DMS 273 (cell line): ENCODE data around the gene RPGRIP1L.
"Not testable (repeated sequence)": the region's sequence is repeated elsewhere in the genome, so short reads cannot be mapped to it uniquely, and the experiment has no call there.

ENCODE experiments used
- DNase-seq: peaks from one replicate; lab custom pipeline; 2025; ENCODE audit not compliant: unreplicated experiment; lab: John Stamatoyannopoulos, UW

RPGRIP1L gene

DNA sequence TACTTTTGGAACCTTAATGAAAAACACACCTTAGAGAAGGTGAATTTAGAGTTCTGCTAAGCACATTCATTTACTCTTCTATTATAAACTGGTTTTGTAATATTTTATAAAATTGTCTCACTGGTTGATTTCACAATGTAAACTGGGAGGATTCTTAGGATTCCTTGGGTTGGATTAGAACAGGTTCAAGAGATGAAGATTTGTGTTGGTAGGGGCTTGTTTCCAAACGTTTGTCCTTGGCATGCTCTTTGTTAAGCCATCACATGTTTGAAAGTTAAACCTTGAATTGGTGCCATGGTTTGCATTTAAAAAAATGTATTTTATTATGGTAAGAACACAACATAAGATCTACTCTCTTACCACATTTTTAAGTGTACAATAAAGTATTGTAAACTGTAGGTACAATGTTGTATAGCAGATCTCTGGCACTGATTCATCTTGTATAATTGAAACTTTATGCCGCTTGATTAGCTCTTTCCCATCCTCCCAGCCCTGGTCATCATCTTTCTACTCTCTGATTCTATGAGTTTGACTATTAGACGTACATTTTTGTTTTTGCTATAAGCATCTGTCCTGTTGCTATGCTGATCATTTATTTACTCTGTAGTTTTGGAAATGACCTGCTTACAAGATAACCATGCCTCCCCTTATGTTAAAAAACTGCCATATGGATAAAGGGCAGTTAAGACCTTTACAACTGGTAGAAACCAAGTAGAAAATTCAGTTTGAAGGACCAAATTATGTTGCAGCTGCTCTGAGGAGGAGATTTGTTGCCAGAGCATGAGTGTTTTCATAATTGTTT, 9.9 kb upstream of the RPGRIP1L start:
- peak; percentile 69 for DNase-seq

- DNase-seq: no peak
Measured at GRCh38 chr16:53712065-53712464, 8.4 kb upstream of the RPGRIP1L start.

- no peak for DNase-seq
Measured at GRCh38 chr16:53711390-53711789, 7.7 kb upstream of the RPGRIP1L start.

DNA sequence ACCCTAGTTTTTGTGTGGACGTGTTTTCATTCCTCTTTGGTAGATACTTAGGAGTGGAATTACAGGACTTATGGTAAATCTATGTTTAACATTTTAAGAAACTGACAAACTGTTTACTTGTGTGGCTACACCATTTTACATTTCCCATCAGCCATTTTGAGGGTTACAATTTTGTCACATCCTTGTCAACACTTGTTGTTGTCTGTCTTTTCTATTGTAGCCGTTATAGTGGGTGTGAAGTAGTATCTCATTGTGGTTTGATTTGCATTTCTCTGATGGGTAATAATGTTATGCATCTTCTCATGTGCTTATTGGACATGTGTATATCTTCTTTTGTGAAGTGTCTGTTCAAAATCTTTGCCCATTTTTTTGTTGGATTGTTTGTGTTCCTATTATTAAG, 4.8 kb upstream of the RPGRIP1L start:
- no peak for DNase-seq

DNA sequence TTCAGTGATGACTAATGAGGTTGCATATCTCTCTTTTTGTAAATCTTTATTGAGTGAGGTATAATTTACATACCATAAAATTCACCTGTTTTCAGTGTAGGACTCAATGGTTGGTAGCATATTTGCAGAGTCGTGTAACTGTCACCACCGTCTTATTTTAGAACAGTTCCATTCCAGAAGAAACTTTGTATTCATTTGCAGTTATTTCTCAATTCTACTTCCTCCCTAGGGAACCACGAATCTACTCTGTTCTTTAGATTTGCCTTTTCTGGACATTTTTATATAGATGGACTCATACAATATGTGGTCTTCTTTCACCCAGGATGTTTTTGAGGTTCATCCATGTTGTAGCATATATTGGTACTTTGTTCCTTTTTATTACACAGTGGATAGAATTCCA, 4.0 kb upstream of the RPGRIP1L start:
- DNase-seq: no peak

DNA sequence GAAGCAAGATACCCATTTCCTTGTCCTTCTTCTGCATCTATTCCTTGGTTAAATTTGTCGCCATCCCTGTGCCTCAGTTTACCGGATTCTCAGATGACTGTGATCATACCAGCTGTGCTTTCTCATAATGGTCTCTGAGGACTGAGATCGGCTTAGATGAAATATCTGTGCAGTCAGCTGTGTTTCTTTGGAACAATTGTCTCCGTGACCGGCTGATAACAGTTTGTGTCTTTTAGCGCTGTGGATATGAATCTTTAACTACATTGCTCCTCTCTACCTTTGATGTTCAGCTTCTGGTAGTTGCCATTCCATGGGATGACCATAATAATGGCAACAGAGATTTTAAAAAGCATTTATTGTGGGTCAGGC, 770 bp upstream of the RPGRIP1L start:
- no peak for DNase-seq

GRCh38 chr16:53698271-53698670, 5.4 kb downstream of the RPGRIP1L start:
- DNase-seq: not testable (repeated sequence)

DNA sequence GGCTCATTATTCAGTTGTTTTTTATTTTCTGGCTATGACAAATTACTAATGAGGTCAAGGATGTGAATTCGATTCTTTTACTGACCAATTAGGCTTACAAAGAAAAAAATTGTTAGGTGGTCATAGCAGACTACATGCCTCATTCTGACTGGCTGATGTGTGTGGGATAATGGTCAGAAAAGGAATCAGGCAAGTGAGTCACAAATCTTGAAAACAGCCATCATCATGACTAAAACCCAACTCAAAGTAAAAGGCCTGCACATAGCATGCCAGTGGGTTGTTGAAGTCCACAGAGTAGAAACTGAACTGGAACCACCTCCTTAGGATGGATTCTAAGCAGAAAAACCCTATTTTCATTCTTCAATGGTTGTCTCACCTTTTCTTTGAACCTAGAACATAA, 8.6 kb downstream of the RPGRIP1L start:
- DNase-seq: no peak

- DNase-seq: no peak
Measured at GRCh38 chr16:53693320-53693719, 10.3 kb downstream of the RPGRIP1L start.

GRCh38 chr16:53692146-53692545, 11.5 kb downstream of the RPGRIP1L start:
- no peak for DNase-seq

GRCh38 chr16:53690771-53691170, 12.9 kb downstream of the RPGRIP1L start:
- DNase-seq: no peak

DNA sequence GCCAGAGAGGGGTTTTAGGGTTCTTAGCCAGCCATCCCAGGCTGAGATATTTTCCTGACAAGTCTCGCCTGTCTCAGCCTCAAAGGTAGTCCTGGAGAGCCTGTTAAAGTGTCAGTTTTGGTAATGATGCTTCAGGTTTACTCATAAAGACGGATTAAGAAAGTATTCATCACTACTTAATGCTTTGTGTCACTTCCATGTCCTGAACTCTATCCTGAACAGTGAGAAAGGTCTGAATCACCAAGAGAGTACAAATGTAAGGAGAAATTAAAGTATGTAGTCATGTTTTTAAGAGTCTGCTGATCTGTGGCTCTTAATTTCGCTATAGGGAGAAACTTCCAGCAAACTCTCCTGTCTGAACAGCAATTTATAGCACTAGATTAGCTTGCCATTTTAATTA, 14.0 kb downstream of the RPGRIP1L start:
- DNase-seq: no peak

GRCh38 chr16:53686710-53687109, 16.9 kb downstream of the RPGRIP1L start:
- no peak for DNase-seq

DNA sequence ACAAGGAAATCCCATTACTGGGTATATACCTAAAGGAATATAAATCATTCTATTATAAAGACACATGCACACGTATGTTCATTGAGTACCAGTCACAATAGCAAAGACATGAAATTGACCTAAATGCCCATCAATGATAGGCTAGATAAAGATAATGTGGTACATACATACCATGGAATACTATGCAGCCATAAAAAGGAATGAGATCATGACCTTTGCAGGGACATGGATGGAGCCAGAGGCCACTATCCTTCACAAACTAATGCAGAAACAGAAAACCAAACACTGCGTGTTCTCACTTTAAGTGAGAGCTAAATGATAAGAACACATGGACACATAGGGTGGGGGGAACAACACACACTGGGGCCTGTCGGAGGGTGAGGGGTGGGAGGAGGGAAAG, 18.3 kb downstream of the RPGRIP1L start:
- not testable (repeated sequence) for DNase-seq

DNA sequence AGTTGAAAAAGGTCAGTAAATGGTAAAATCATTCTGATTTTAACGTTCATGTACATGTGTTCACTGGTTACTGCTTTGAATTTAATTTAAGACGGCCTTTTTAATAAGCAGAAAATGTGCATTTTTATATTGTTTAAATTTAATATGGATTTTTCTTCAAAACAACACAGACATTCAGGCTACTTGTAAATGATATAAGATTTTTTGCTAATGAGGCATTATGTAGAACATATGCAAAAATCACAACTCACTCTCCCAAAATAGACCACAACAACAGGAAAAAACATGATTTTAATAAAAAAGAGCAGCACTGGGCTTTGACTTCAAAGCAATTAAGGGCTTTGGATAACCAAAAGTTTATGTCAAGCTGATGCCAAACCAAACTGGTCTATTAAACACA, 22.3 kb downstream of the RPGRIP1L start:
- DNase-seq: no peak

- DNase-seq: no peak
Measured at GRCh38 chr16:53680756-53681155, 22.9 kb downstream of the RPGRIP1L start.

DNA sequence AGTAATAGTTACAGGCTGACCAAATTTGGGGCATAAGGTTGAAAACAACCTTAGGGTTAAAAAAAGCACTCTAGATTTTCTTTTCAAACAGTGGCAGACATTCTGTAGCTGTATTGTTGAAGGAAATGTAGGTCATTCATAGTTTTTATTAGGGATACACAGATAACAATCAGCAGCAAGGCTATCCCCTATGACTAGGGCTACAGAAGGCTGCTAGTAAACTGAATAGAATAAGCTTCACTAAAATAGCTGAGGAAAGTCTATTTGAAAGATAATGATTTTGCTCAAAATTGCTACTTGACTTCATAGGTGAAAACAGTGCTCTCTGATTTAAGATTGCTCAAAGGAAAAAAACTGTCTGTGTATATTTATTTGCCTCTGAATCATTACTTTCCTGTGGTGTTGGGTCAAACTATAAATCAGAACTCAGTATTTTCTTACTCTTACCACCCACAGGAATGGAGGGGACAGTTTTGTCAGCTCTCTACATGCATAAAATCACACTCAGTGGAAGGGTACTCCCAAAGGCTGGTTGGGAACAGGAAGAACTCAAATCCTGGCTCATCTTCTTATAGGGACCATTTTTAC, 24.8 kb downstream of the RPGRIP1L start:
- DNase-seq: no peak

- DNase-seq: no peak
Measured at GRCh38 chr16:53678155-53678554, 25.5 kb downstream of the RPGRIP1L start.

- DNase-seq: no peak
Measured at GRCh38 chr16:53673189-53673588, 30.5 kb downstream of the RPGRIP1L start.

DNA sequence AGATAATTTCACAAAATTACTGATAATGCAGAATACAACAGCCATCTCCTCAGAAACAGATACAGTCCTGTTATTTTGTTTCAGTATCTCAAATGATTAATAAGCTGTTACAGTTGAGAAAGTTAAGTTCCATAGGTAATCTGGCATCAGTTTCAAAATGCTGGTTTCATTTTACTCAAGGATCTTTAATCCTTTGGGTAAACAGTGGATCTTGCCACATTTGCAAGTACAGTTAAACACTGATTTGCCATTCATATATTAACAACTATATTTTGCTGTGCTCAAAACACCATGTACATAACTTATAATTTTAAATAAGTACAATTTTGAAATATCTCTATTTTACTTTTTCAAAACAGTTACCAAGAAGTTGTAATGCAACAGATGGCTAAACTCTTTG, 31.2 kb downstream of the RPGRIP1L start:
- no peak for DNase-seq

DNA sequence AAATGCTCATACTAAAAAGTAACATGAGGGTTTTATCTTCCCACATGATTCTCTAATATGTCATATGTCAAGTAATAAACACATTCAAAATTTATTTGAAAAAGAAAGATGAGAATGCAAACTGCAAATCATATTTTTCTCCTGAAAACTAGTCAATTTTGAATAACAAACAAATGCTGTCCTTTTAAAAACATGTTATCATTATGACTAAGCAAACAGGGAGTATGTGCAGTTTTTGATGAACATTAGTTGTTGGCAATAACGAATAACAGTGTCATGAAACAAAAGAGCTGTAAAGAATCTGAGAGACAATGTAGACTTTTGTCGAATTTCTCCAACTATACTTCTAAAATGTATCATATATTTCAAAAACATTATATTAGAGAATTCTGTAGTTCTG, 34.8 kb downstream of the RPGRIP1L start:
- DNase-seq: no peak

GRCh38 chr16:53666786-53667415, 36.8 kb downstream of the RPGRIP1L start:
- DNase-seq: peak; percentile 14
